HG03135 (cell line): ENCODE results near the gene NPFFR2.
"Not testable (repeated sequence)": the region's sequence is repeated elsewhere in the genome, so short reads cannot be mapped to it uniquely, and the experiment has no call there.

ENCODE experiments used
- ATAC-seq: cut with Tn5 transposase; IDR thresholded peaks from one replicate; pipeline ENCODE4 v1.9.1; 2021; ENCODE audit warnings: mild to moderate bottlenecking, moderate library complexity; ENCODE audit not compliant: unreplicated experiment

NPFFR2 gene

GRCh38 chr4:72110886-72111285, 79.1 kb downstream of the NPFFR2 start:
- ATAC-seq, result no peak

DNA sequence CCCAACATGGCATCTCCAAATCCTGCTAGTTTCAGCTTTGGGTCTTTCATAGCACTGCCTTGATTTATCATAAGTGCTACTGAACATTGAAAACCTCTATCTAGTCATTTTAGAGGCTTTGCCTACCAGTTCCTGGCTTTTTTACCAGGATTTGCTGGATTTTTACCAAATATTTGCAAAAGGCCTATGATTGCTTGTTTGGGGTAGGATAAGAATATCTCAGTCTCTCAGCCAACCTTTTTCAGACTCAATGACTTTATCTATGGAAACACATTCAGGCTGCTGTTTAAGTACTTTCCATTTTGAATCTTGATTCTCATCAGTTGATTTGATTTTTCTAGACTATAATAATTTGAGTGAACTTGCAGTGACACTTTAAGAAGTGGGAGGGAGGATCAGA, 80.1 kb downstream of the NPFFR2 start:
- ATAC-seq, result no peak

DNA sequence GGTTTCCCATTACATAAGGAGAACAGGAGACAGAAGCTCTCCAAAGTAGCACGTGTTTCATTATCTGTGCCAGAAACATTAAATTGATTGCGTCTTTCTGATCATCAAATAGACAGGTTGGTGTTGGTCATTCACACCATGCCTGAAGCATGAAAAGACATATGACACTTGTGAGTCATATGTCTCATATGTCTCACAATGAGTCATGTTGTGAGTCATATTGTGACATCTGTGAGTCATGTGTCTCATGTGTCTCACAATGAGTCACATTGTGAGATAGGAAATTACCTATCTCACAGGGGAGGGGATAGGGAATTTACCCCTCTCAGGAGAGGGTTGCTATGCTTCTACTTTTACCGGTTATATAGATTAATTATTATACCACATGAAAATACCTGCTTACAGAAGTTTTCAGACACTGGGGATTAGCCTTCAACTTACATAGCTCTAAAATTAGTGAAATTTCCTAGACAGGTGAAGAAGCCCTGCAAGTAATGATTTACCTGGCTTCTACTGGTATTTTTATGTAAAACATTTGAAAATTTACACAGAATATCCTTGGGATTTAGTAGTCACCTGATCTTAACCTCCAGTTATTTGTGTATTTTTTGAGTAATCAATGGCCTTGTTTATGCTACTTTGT, 80.8 kb downstream of the NPFFR2 start:
- ATAC-seq, result peak; percentile 94

GRCh38 chr4:72118017-72118416, 86.2 kb downstream of the NPFFR2 start:
- ATAC-seq, result no peak

DNA sequence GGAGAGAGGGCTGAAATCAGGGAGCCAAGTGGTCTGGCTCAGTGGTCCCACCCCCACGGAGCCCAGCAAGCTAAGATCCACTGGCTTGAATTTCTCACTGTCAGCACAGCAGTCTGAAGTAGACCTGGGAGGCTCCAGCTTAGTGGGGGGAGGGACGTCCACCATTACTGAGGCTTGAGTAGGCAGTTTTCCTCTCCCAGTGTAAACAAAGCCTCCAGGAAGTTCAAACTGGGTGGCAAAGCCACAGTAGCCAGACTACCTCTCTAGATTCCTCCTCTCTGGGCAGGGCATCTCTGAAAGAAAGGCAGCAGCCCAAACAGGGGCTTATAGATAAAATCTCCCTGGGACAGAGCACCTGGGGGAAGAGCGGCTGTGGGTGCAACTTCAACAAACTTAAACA, 88.1 kb downstream of the NPFFR2 start:
- ATAC-seq, result no peak

DNA sequence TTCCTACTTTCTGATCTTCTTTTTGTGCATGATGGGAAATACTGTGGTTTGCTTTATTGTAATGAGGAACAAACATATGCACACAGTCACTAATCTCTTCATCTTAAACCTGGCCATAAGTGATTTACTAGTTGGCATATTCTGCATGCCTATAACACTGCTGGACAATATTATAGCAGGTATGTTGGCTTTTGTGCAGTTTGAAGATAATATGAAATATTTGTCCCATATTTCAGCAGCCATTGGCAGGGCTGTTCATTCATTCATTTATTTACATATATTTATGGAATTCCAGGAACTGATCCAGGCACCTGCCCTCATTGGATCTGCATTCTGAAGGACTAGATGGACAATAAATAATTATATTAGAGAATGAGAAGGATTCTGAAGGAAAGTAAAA, 96.9 kb downstream of the NPFFR2 start:
- no peak for ATAC-seq

- ATAC-seq, result no peak
Measured at GRCh38 chr4:72136429-72136828, 104.6 kb downstream of the NPFFR2 start.

- ATAC-seq, result not testable (repeated sequence)
Measured at GRCh38 chr4:72139997-72140396, 108.2 kb downstream of the NPFFR2 start.

DNA sequence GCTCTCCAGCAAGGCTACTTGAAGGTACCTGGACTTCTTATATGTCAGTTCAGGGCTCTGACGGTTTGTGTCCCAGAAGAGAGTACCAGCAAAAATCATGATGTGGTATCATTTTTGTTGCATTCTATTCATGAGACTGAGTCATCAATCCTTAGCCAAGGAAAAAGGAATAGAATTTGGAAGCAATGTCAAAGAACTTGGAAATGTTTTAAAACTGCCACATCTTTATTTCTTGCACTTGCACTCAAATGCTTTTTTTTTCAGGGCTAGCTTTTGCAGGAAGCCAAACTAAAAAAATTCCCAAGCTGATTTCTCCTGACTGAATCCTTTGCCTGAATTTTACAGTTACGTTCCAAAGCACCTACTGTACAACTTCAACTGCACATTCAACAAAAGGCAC, 112.4 kb downstream of the NPFFR2 start:
- ATAC-seq, result no peak

- ATAC-seq, result no peak
Measured at GRCh38 chr4:72152731-72153130, 120.9 kb downstream of the NPFFR2 start.

GRCh38 chr4:72153634-72154033, 121.8 kb downstream of the NPFFR2 start:
- ATAC-seq, result not testable (repeated sequence)

DNA sequence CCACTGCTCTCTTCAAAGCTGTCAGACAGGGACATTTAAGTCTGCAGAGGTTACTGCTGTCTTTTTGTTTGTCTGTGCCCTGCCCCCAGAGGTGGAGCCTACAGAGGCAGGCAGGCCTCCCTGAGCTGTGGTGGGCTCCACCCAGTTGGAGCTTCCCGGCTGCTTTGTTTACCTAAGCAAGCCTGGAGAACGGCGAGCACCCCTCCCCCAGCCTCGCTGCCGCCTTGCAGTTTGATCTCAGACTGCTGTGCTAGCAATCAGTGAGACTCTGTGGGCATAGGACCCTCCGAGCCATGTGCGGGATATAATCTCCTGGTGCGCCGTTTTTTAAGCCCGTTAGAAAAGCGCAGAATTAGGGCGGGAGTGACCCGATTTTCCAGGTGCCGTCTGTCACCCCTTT, 137.5 kb downstream of the NPFFR2 start:
- ATAC-seq, result not testable (repeated sequence)

GRCh38 chr4:72169861-72170260, 138.1 kb downstream of the NPFFR2 start:
- ATAC-seq, result no peak

- ATAC-seq, result no peak
Measured at GRCh38 chr4:72171761-72172160, 140.0 kb downstream of the NPFFR2 start.

DNA sequence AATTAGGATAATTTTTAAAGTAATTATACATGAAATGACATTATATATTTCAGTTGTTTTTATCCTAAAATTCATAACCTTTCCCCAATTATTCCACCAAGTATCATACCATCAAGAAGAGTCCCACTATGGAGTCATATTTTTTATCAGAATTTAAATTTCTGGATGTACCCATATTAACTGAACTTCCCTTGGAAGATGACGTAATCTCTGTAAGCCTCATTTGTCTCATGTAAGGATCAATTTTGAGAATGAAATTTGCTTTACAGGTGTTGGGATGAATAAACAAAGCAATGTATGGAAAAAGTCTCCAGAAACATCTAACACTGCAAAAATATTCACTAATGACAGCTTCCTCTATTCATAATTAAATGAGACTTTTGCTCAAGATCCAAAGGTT, 147.5 kb downstream of the NPFFR2 start:
- no peak for ATAC-seq

DNA sequence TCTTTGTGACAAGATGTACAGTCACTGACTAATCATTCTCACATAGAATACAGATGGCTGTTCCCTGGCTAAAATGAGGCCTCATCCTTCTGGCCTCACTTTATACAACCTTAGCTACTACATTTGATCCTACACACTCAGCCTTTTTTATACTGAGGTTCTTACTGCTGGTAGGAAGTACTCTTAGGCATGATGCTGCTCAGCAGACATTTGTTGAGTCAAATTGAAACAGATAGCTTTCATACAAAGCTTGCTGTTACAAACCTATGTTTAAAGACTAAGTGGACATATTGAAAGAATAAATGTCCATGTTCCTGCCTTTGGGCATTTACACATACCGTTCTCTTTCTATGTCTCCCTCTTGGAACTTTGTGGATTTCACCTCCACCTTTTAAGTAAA, 154.9 kb downstream of the NPFFR2 start:
- no peak for ATAC-seq

- ATAC-seq, result no peak
Measured at GRCh38 chr4:72194046-72194445, 162.2 kb downstream of the NPFFR2 start.

- no peak for ATAC-seq
Measured at GRCh38 chr4:72194453-72194852, 162.7 kb downstream of the NPFFR2 start.
